Germinal center (tissue), 1 donor: ENCODE results near the gene KLHL9.
"Not testable (repeated sequence)": the region's sequence is repeated elsewhere in the genome, so short reads cannot be mapped to it uniquely, and the experiment has no call there.

Experiments
- DNase-seq: peaks from one replicate; pipeline ENCODE4 v3.0.0; 2012; ENCODE audit warnings: mixed read lengths, low spot score

The KLHL9 gene

GRCh38 chr9:21334701-21335632, at the start of gene KLHL9:
Gene KLHL9 (minus strand): TSS chr9:21335404. CDS start chr9:21334859, 545 bp downstream.
- peak; percentile 85 for DNase-seq

GRCh38 chr9:21383627-21384026, 48.4 kb upstream of the KLHL9 start:
- no peak for DNase-seq

- DNase-seq, result peak; percentile 45
Measured at GRCh38 chr9:21381448-21382339, 46.5 kb upstream of the KLHL9 start.

GRCh38 chr9:21371467-21371866, 36.3 kb upstream of the KLHL9 start:
- DNase-seq, result not testable (repeated sequence)

GRCh38 chr9:21367957-21368356, 32.8 kb upstream of the KLHL9 start, which contains the start of gene IFNA13:
Gene IFNA13 (minus strand): TSS chr9:21368057. CDS start chr9:21368010, 47 bp downstream.
- DNase-seq, result no peak

- DNase-seq, result not testable (repeated sequence)
Measured at GRCh38 chr9:21367169-21367568, 32.0 kb upstream of the KLHL9 start.

- no peak for DNase-seq
Measured at GRCh38 chr9:21362287-21362686, 27.1 kb upstream of the KLHL9 start.

- DNase-seq, result no peak
Measured at GRCh38 chr9:21357479-21358460, 22.6 kb upstream of the KLHL9 start.

GRCh38 chr9:21350787-21351186, 15.6 kb upstream of the KLHL9 start, which contains the start of gene IFNA6:
Gene IFNA6 (minus strand): TSS chr9:21350887. CDS start chr9:21350887, 0 bp downstream.
- DNase-seq, result no peak

- DNase-seq, result no peak
Measured at GRCh38 chr9:21348430-21348970, 13.3 kb upstream of the KLHL9 start.

- no peak for DNase-seq
Measured at GRCh38 chr9:21340735-21341134, 5.5 kb upstream of the KLHL9 start.

GRCh38 chr9:21336457-21336856, 1.3 kb upstream of the KLHL9 start:
- DNase-seq, result no peak

- no peak for DNase-seq
Measured at GRCh38 chr9:21333226-21333625, 2.0 kb downstream of the KLHL9 start.

- DNase-seq, result no peak
Measured at GRCh38 chr9:21331676-21332402, 3.4 kb downstream of the KLHL9 start.

GRCh38 chr9:21326526-21327139, 8.6 kb downstream of the KLHL9 start:
- peak; percentile 33 for DNase-seq

- no peak for DNase-seq
Measured at GRCh38 chr9:21324047-21324446, 11.2 kb downstream of the KLHL9 start.

- DNase-seq, result no peak
Measured at GRCh38 chr9:21322911-21323461, 12.2 kb downstream of the KLHL9 start.

- no peak for DNase-seq
Measured at GRCh38 chr9:21320465-21320864, 14.7 kb downstream of the KLHL9 start.
